Fibroblast of the aortic adventitia (primary cell): ENCODE data around the gene PODXL. TPM values are rescaled to one million over a fixed set of nuclear protein-coding genes. Genes with fewer than 3 reads are reported as not detected.

Experiments used
- DNase-seq: peaks from one replicate; pipeline ENCODE4 v3.0.0-alpha.2; 2010; ENCODE audit warnings: low read depth
- H3K4me3 ChIP-seq: 2 replicates; pipeline ENCODE4 v1.5.1; 2011; ENCODE audit warnings: low read depth, mild to moderate bottlenecking, control low read depth, low read length, moderate library complexity
- total RNA-seq: library from RNA; depleted of rRNA; stranded (reverse); fragments of >200 nt; gene quantifications from 2 replicates; pipeline ENCODE4 v1.2.3, GENCODE V29; 2012; ENCODE audit warnings: low replicate concordance
- TF ChIP-seq, protein P1 (sequence below): IDR thresholded peaks from 2 replicates; pipeline ENCODE4 v1.5.1; 2011; ENCODE audit warnings: mild to moderate bottlenecking, low read length, control low read depth, inconsistent platforms; ENCODE audit not compliant: insufficient read depth

The PODXL gene
- total RNA-seq, 1 donor = 7.3 TPM

DNA sequence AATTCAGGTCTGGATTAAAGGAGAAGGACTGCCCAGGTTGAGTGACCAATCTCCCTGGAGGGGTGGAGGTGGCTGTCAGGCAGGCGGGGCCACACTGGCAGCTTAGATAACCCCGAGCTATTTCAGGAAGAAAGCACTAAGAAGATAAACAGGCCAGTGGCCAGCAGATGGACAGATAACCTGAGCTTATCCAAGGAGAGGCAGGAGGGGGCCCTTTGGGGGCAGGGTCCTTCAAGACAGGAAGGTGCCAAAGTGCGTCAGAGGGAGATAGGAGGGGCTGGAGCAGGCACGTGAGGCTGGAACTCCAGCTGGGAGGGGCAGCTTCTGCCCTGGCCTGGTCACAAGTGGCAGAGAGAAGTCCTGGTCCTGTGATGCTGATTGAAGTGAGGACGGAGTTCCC is 29.8 kb upstream of the PODXL start:
- DNase-seq = peak; percentile 22

DNA sequence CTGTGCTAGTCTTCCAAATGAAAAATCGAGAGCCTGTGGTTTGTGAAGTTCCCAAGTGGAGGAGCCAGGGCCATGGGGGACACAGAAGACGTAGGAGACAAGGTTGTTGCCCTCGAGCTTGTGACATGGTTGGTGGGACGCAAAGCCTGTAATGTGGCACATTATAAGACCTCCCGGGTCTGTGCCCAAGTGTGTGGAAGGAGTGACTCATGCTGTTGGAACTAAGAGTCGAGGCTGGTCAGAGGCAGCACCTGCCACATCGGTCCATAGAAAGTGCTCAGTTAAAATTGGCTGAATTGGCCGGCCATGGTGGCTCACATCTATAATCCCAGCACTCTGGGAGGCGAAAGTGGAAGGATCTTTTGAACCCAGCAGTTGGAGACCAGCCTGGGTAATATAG is 27.0 kb upstream of the PODXL start:
- DNase-seq = no peak
- TF ChIP-seq, protein P1, sequence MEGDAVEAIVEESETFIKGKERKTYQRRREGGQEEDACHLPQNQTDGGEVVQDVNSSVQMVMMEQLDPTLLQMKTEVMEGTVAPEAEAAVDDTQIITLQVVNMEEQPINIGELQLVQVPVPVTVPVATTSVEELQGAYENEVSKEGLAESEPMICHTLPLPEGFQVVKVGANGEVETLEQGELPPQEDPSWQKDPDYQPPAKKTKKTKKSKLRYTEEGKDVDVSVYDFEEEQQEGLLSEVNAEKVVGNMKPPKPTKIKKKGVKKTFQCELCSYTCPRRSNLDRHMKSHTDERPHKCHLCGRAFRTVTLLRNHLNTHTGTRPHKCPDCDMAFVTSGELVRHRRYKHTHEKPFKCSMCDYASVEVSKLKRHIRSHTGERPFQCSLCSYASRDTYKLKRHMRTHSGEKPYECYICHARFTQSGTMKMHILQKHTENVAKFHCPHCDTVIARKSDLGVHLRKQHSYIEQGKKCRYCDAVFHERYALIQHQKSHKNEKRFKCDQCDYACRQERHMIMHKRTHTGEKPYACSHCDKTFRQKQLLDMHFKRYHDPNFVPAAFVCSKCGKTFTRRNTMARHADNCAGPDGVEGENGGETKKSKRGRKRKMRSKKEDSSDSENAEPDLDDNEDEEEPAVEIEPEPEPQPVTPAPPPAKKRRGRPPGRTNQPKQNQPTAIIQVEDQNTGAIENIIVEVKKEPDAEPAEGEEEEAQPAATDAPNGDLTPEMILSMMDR = no peak
- H3K4me3 ChIP-seq = no peak overlapping the region

More for the DNA sequence above, 29.8 kb upstream of the PODXL start:
- TF ChIP-seq, protein P1 = no peak
- H3K4me3 ChIP-seq = no peak overlapping the region

DNA sequence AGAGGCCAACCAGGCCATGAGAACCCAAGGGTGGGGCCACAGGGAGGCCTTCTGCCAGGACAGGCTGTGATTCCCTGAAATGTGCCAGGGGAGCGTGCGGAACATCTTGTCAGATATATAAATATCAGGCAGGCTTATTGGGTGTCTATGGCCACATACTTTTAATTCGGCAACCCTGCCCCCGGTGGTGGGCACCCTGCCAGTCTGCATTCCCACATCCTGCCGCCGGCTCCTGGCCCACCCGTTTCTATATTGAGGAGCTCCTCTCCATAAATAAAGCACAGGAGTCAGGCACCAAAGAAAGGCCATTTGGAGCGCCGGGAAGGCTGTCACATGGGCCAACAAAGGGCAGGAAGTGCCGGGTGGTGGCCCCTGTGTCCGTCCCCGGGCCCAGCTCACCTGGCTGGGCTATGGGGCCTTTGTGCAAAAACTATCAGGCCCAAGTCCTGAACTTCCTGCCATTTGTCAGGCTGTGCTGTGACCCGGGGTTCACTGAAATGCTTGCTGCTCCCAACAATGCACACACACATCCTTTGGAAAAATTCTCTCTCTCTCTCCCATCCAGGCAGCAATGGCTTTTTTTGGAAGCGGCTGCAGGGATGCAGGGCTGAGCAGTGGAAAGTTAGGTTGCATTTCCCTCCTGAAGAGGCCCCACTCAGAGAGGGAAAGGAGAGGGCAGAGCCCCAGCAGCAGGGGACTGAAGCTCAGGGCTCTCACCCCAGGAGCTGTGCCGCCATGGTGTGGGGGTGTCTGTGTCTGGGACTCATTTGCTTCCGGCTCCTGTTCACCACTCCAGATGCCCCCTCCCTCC is 25.0 kb upstream of the PODXL start:
- TF ChIP-seq, protein P1 = peak; percentile 7
- no peak for DNase-seq

DNA sequence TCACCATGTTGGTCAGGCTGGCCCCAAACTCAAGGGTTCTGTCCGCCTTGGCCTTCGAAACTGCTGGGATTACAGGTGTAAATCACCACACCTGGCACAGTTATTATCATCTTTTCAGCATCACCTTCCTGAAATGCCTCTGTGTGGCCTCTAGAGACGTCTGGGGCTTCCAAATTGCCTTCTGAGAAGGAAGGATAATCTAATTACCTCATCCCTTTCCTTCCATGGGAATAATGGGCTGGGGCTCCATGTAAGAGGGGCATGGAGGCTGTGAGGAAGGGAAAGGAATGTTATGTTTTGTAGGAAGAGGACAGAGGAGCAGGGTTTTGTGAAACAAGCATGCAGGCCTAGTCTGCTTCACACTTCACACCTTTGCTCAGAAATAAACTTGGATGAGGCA is 22.2 kb upstream of the PODXL start:
- DNase-seq = no peak
- TF ChIP-seq, protein P1 = no peak
- no peak overlapping the region for H3K4me3 ChIP-seq

More for the DNA sequence above, 25.0 kb upstream of the PODXL start:
- no peak overlapping the region for H3K4me3 ChIP-seq

DNA sequence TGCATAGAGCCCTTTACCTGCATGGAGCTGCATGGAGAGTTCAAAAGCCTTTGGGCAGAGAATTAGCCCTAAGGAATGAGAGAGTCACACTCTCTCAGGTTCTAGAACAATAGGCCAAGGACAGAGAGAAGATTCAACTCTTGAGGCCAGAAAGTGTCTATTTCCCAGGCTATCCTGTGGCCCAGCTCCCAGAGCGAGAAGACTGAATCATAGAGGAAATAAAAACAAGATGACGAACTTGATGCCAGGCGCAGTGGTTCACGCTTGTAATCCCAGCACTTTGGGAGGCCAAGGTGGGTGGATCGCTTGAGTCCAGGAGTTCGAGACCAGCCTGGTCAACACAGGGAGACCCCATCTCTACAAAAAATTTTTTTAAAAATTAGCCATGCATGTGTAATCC is 18.3 kb upstream of the PODXL start:
- H3K4me3 ChIP-seq = no peak overlapping the region
- TF ChIP-seq, protein P1 = no peak
- peak; percentile 39 for DNase-seq

DNA sequence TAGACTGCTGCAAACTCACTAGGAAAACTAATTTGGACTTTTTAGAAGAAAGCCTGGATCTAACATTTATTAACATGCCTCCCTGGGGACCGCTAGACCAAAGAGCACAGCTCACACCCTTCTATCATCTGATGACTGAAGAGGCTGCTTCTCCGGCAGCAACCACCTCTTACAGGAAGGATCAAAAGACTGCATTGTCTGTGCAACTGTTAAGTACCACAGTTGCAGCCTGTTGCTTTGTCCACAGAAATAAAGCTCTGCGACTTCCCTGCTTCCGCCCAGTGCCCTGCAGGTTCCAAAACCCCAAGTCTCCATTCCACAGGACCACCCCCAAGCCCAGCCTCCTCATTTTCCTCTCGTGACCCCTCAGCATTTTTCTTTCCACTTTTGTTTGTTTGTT is 14.0 kb upstream of the PODXL start:
- DNase-seq = no peak
- no peak overlapping the region for H3K4me3 ChIP-seq
- TF ChIP-seq, protein P1 = no peak
